ENCODE data around the gene CCDC149. TPM values are rescaled to one million over a fixed set of nuclear protein-coding genes. Genes with fewer than 3 reads are reported as not detected.
A peak's percentile ranks its signal among the peaks of the same experiment; 100 is the strongest.

The CCDC149 gene
- total RNA-seq, 1 experiment from 2014 or later = 8.9 TPM

- H3K27ac Mint-ChIP-seq (ENCODE audit: unreplicated experiment) = no peak overlapping the region
- H3K36me3 Mint-ChIP-seq (ENCODE audit: insufficient read depth, unreplicated experiment) = peaks cover 11% of the 10 kb centered on the region
- peaks cover 13% of the 10 kb centered on the region for H3K4me1 Mint-ChIP-seq (ENCODE audit: low read depth, unreplicated experiment)
- CTCF ChIA-PET = no interaction called here
- H3K4me3 Mint-ChIP-seq (ENCODE audit: low read depth, unreplicated experiment) = no peak overlapping the region
- DNase-seq = no peak
- BruUV-seq (replicated peaks) = no TSS peak
- no peaks in the 10 kb centered on the region for H3K9me3 Mint-ChIP-seq (ENCODE audit: low read depth, unreplicated experiment)
- H3K27me3 Mint-ChIP-seq (ENCODE audit: unreplicated experiment) = no peaks in the 10 kb centered on the region
- TF ChIP-seq CTCF (IDR thresholded peaks at IDR 0.05; ENCODE audit: unreplicated experiment) = no peak
- intact Hi-C loops (cut with micrococcal nuclease; ENCODE audit: unreplicated experiment) = loop anchor here (10.0 kb wide), 1 partner anchor 315 kb away; no protein-coding TSS in a partner anchor
Measured at GRCh38 chr4:24799544-24800324, 113.1 kb downstream of the CCDC149 start.

DNA sequence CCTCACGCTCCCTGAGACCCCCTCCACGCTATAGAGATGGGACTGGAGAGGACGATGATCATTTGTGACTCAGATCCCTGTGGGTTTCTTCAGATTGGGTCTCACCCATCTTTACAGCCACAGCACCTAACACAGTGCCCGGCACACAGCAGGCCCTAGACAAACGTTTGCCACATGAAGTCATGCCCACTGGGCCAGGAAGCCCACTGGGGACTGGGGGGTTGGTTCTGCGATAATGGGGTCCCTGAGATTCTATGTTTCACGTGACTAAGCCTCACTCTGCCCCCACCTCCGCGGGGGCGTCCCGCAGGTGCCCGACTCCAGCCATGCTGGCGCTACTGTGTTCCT lies 113.7 kb downstream of the CCDC149 start:
- intact Hi-C loops (cut with micrococcal nuclease; ENCODE audit: unreplicated experiment) = loop anchor here (10.0 kb wide), 1 partner anchor 314 kb away; no protein-coding TSS in a partner anchor
- no peak for DNase-seq
- no peaks in the 10 kb centered on the region for H3K27me3 Mint-ChIP-seq (ENCODE audit: unreplicated experiment)
- TF ChIP-seq CTCF (IDR thresholded peaks at IDR 0.05; ENCODE audit: unreplicated experiment) = no peak
- no peaks in the 10 kb centered on the region for H3K9me3 Mint-ChIP-seq (ENCODE audit: low read depth, unreplicated experiment)
- no peak overlapping the region for H3K4me3 Mint-ChIP-seq (ENCODE audit: low read depth, unreplicated experiment)
- H3K27ac Mint-ChIP-seq (ENCODE audit: unreplicated experiment) = no peak overlapping the region
- H3K4me1 Mint-ChIP-seq (ENCODE audit: low read depth, unreplicated experiment) = peaks cover 18% of the 10 kb centered on the region
- CTCF ChIA-PET = no interaction called here
- H3K36me3 Mint-ChIP-seq (ENCODE audit: insufficient read depth, unreplicated experiment) = peaks cover 11% of the 10 kb centered on the region
- BruUV-seq (replicated peaks) = no TSS peak

DNA sequence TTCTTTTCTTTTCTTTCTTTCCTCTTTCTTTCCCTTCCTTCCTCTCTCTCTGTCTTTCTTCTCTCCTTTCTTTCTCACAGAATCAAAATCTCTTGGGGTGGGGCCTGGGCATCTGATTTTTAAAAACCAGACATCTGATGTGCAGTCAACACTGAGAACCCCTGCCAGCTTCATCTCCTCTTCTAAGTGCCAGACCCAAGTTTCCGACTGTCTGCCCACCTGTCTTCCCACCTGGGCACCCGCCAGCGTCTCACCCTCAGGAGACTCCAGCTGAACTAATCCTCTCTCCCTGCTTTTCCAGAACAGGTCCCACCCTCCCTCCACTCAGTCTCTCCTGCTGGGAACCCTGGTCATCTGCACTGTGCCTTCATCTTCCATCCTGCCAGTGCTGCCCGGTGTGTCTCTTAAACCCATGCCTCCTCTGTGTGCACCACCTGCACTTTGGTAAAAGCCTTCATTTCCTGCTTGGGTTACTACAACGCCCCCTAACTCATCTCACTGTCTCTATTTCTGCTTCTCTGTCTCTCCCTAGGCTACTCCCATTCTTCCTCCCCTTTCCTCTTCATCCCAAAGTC lies 114.7 kb downstream of the CCDC149 start:
- TF ChIP-seq CTCF (IDR thresholded peaks at IDR 0.05; ENCODE audit: unreplicated experiment) = no peak

GRCh38 chr4:24796620-24797019 lies 116.2 kb downstream of the CCDC149 start:
- no TSS peak for BruUV-seq (replicated peaks)
- H3K36me3 Mint-ChIP-seq (ENCODE audit: insufficient read depth, unreplicated experiment) = peaks cover 11% of the 10 kb centered on the region
- intact Hi-C loops (cut with micrococcal nuclease; ENCODE audit: unreplicated experiment) = loop anchor here (10.0 kb wide), 1 partner anchor 312 kb away; no protein-coding TSS in a partner anchor
- CTCF ChIA-PET = interaction anchor here (0.7 kb wide), 1 partner anchor 10 kb away, joined by 3 read pairs; no protein-coding TSS in a partner anchor
- H3K9me3 Mint-ChIP-seq (ENCODE audit: low read depth, unreplicated experiment) = no peaks in the 10 kb centered on the region
- H3K27me3 Mint-ChIP-seq (ENCODE audit: unreplicated experiment) = no peaks in the 10 kb centered on the region
- H3K4me3 Mint-ChIP-seq (ENCODE audit: low read depth, unreplicated experiment) = peak overlapping the region; percentile 90
- no peak overlapping the region for H3K27ac Mint-ChIP-seq (ENCODE audit: unreplicated experiment)
- DNase-seq = no peak
- H3K4me1 Mint-ChIP-seq (ENCODE audit: low read depth, unreplicated experiment) = peaks cover 38% of the 10 kb centered on the region
- no peak for TF ChIP-seq CTCF (IDR thresholded peaks at IDR 0.05; ENCODE audit: unreplicated experiment)

More for the DNA sequence above, 114.7 kb downstream of the CCDC149 start:
- Mint-ChIP-seq H3K36me3 (ENCODE audit: insufficient read depth, unreplicated experiment) (peaks cover 11% of the 10 kb centered on the region), H3K27me3 (ENCODE audit: unreplicated experiment) (no peaks in the 10 kb centered on the region), H3K27ac (ENCODE audit: unreplicated experiment) (no peak overlapping the region), H3K4me1 (ENCODE audit: low read depth, unreplicated experiment) (peaks cover 28% of the 10 kb centered on the region), H3K9me3 (ENCODE audit: low read depth, unreplicated experiment) (no peaks in the 10 kb centered on the region), H3K4me3 (ENCODE audit: low read depth, unreplicated experiment) (no peak overlapping the region)
- CTCF ChIA-PET = no interaction called here
- no TSS peak for BruUV-seq (replicated peaks)
- DNase-seq = no peak
- intact Hi-C loops (cut with micrococcal nuclease; ENCODE audit: unreplicated experiment) = loop anchor here (10.0 kb wide), 1 partner anchor 313 kb away; no protein-coding TSS in a partner anchor

Data from Calu3 (cell line).